OCI-LY3 (cell line): ENCODE results near the gene CDC14A.

Experiments used
- H2AFZ ChIP-seq: fragments of 200-600, 300-600 bp; shearing (Covaris generic); 2 replicates; pipeline ENCODE4 v1.6.0; 2014; ENCODE audit warnings: antibody characterized with exemption, low read depth, low read length
- H3K27ac ChIP-seq: fragments of 200-600, 300-600 bp; sonication (generic); 2 replicates; pipeline ENCODE4 v1.5.1; 2014; ENCODE audit warnings: mild to moderate bottlenecking, low read length, moderate library complexity, mixed read lengths
- H3K27me3 ChIP-seq: fragments of 200-600, 300-600 bp; sonication (generic); 2 replicates; pipeline ENCODE4 v1.6.1; 2014; ENCODE audit warnings: low read depth, low read length, mixed read lengths
- H3K36me3 ChIP-seq: fragments of 200-600, 300-600 bp; sonication (generic); replicated peaks from 2 replicates; pipeline ENCODE3; 2014; ENCODE audit warnings: low read depth, low read length, mixed read lengths
- H3K4me1 ChIP-seq: fragments of 300-600, 200-600 bp; sonication (generic); 2 replicates; pipeline ENCODE4 v1.6.1; 2014; ENCODE audit warnings: low read length, mixed read lengths
- H3K4me2 ChIP-seq: fragments of 200-600, 300-600 bp; sonication (generic); 2 replicates; pipeline ENCODE4 v1.6.1; 2014; ENCODE audit warnings: low read length, mixed read lengths
- H3K4me3 ChIP-seq: fragments of 300-600, 200-600 bp; sonication (generic); 2 replicates; pipeline ENCODE4 v1.5.1; 2014; ENCODE audit warnings: antibody characterized with exemption, mild to moderate bottlenecking, low read length, moderate library complexity
- H3K79me2 ChIP-seq: fragments of 300-600, 200-600 bp; shearing (Covaris generic); 2 replicates; pipeline ENCODE4 v1.6.1; 2014; ENCODE audit warnings: mild to moderate bottlenecking, low read length, mixed read lengths
- H3K9ac ChIP-seq: fragments of 300-600, 200-600 bp; shearing (Covaris generic); 2 replicates; pipeline ENCODE4 v1.6.0; 2014; ENCODE audit warnings: mild to moderate bottlenecking, low read length, moderate library complexity
- H3K9me3 ChIP-seq: fragments of 200-600, 300-600 bp; shearing (Covaris generic); 2 replicates; pipeline ENCODE4 v1.6.1; 2014; ENCODE audit warnings: low read length, mixed read lengths; ENCODE audit not compliant: insufficient read depth
- H4K20me1 ChIP-seq: fragments of 200-600, 300-600 bp; sonication (generic); 2 replicates; pipeline ENCODE4 v1.6.1; 2016; ENCODE audit warnings: low read length, mixed read lengths; ENCODE audit not compliant: insufficient read depth
- CTCF ChIP-seq: fragments of 200-600, 300-600 bp; sonication (generic); IDR thresholded peaks from 2 replicates; pipeline ENCODE4 v1.5.1; 2014; ENCODE audit warnings: antibody characterized with exemption, low read length, low read depth
- EZH2phosphoT487 ChIP-seq: fragments of 200-600 bp; shearing (Covaris generic); IDR thresholded peaks from 2 replicates; pipeline ENCODE4 v1.6.1; 2018; ENCODE audit warnings: antibody characterized with exemption, mixed run types, low read depth

Gene CDC14A

GRCh38 chr1:100305954-100306353, 46.4 kb upstream of the CDC14A start:
- Histone ChIP-seq H3K4me1 (peaks cover 30% of the 10 kb centered on the region), H2AFZ (no peak overlapping the region), H3K27me3 (no peaks in the 10 kb centered on the region), H4K20me1 (no peaks in the 10 kb centered on the region), H3K4me2 (no peak overlapping the region), H3K9ac (no peak overlapping the region), H3K79me2 (no peaks in the 10 kb centered on the region), H3K9me3 (no peaks in the 10 kb centered on the region), H3K27ac (no peak overlapping the region), H3K4me3 (no peak overlapping the region), H3K36me3 (no peaks in the 10 kb centered on the region)
- TF ChIP-seq EZH2phosphoT487: no peak
- TF ChIP-seq CTCF: no peak

GRCh38 chr1:100306735-100307313, 45.5 kb upstream of the CDC14A start:
- Histone ChIP-seq H3K9me3 (no peaks in the 10 kb centered on the region), H3K9ac (no peak overlapping the region), H3K4me2 (peak overlapping the region; percentile 16; the same call in 1 of the 2 replicates), H2AFZ (no peak overlapping the region), H3K4me1 (peaks cover 30% of the 10 kb centered on the region), H3K4me3 (no peak overlapping the region), H3K27me3 (no peaks in the 10 kb centered on the region), H3K36me3 (no peaks in the 10 kb centered on the region), H4K20me1 (no peaks in the 10 kb centered on the region), H3K27ac (no peak overlapping the region; the same call in 1 of the 2 replicates), H3K79me2 (no peaks in the 10 kb centered on the region)
- no peak for TF ChIP-seq CTCF
- no peak for TF ChIP-seq EZH2phosphoT487

DNA sequence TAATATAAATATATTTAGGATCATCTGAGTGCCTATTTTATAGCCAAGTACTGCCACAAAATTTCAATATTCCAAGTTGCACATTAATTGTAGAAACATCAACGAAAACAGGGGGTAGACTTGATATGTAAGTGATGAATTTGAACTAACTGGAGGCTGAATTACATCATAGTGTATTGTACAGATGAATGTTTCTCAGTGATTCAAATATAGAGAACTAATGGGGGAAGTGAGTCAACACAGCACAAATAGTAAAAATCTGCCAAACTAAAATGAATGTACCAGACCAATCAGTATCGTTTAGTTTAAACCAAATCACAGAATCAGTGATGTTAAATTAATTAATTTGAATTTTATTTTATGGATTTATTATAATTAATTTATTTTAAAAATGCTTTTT, 43.5 kb upstream of the CDC14A start:
- Histone ChIP-seq H3K4me1 (peaks cover 30% of the 10 kb centered on the region), H3K9me3 (no peaks in the 10 kb centered on the region), H3K4me3 (no peak overlapping the region), H3K27me3 (no peaks in the 10 kb centered on the region), H4K20me1 (no peaks in the 10 kb centered on the region), H3K36me3 (no peaks in the 10 kb centered on the region), H3K27ac (no peak overlapping the region), H2AFZ (no peak overlapping the region), H3K79me2 (no peaks in the 10 kb centered on the region), H3K9ac (no peak overlapping the region), H3K4me2 (peak overlapping the region; percentile 53; the same call in 1 of the 2 replicates)
- no peak for TF ChIP-seq CTCF
- TF ChIP-seq EZH2phosphoT487: no peak

- Histone ChIP-seq H3K4me1 (peaks cover 37% of the 10 kb centered on the region), H3K27me3 (no peaks in the 10 kb centered on the region), H4K20me1 (no peaks in the 10 kb centered on the region), H3K79me2 (no peaks in the 10 kb centered on the region), H3K27ac (no peak overlapping the region), H2AFZ (no peak overlapping the region), H3K9me3 (no peaks in the 10 kb centered on the region), H3K36me3 (no peaks in the 10 kb centered on the region), H3K4me3 (no peak overlapping the region), H3K4me2 (no peak overlapping the region), H3K9ac (no peak overlapping the region)
- no peak for TF ChIP-seq EZH2phosphoT487
- TF ChIP-seq CTCF: no peak
Measured at GRCh38 chr1:100309863-100310262, 42.4 kb upstream of the CDC14A start.
